Measurements from ENCODE around the gene CDK15.

The CDK15 gene

GRCh38 chr2:201872591-201872990 is 66.3 kb downstream of the CDK15 start:
- no peak for DNase-seq

GRCh38 chr2:201879996-201880395 is 73.7 kb downstream of the CDK15 start:
- no peak for DNase-seq

- no peak for DNase-seq
Measured at GRCh38 chr2:201880579-201880978, 74.2 kb downstream of the CDK15 start.

- no peak for DNase-seq
Measured at GRCh38 chr2:201880993-201881611, 74.8 kb downstream of the CDK15 start.

- no peak for DNase-seq
Measured at GRCh38 chr2:201881741-201882140, 75.4 kb downstream of the CDK15 start.

- peak; percentile 9 for DNase-seq
Measured at GRCh38 chr2:201882353-201883090, 76.2 kb downstream of the CDK15 start.

GRCh38 chr2:201883606-201884369 is 77.5 kb downstream of the CDK15 start:
- no peak for DNase-seq

GRCh38 chr2:201886504-201886903 is 80.2 kb downstream of the CDK15 start:
- DNase-seq, result no peak

GRCh38 chr2:201887773-201888425 is 81.6 kb downstream of the CDK15 start:
- DNase-seq, result no peak

GRCh38 chr2:201888426-201888800 is 82.1 kb downstream of the CDK15 start:
- DNase-seq, result no peak

GRCh38 chr2:201890453-201890852 is 84.1 kb downstream of the CDK15 start:
- no peak for DNase-seq

- no peak for DNase-seq
Measured at GRCh38 chr2:201891676-201892075, 85.3 kb downstream of the CDK15 start.

- no peak for DNase-seq
Measured at GRCh38 chr2:201892516-201892915, 86.2 kb downstream of the CDK15 start.

- no peak for DNase-seq
Measured at GRCh38 chr2:201900362-201900761, 94.0 kb downstream of the CDK15 start.

GRCh38 chr2:201901786-201902185 is 95.4 kb downstream of the CDK15 start:
- DNase-seq, result no peak

- DNase-seq, result no peak
Measured at GRCh38 chr2:201904538-201905420, 98.4 kb downstream of the CDK15 start.

- no peak for DNase-seq
Measured at GRCh38 chr2:201906777-201907562, 100.6 kb downstream of the CDK15 start.

GRCh38 chr2:201907563-201907881 is 101.2 kb downstream of the CDK15 start:
- DNase-seq, result no peak

- DNase-seq, result no peak
Measured at GRCh38 chr2:201908901-201909300, 102.6 kb downstream of the CDK15 start.

GRCh38 chr2:201909348-201909747 is 103.0 kb downstream of the CDK15 start:
- DNase-seq, result no peak

GRCh38 chr2:201909961-201910361 is 103.6 kb downstream of the CDK15 start:
- peak; percentile 7 for DNase-seq

GRCh38 chr2:201911372-201911771 is 105.0 kb downstream of the CDK15 start:
- no peak for DNase-seq

Measured in stimulated activated CD4-positive, alpha-beta T cell treated with anti-CD3 and anti-CD28 coated beads, Interleukin-15, amount 100 ng/mL, for 24 hours (primary cell).